HEK293 (cell line): Measurements from ENCODE around the gene SRRM4.

Source experiments
- CTCF ChIA-PET: fragments of 350-600 bp; formaldehyde crosslinking; extraction: SDS; loops from one replicate; lab custom pipeline; 2021; ENCODE audit warnings: antibody characterized with exemption; lab: Yijun Ruan, JAX
- POLR2A ChIA-PET: fragments of 300-600 bp; formaldehyde crosslinking; extraction: SDS; loops from one replicate; lab custom pipeline; 2020; ENCODE audit warnings: antibody characterized with exemption, inconsistent platforms; lab: Yijun Ruan, JAX
- H3K27ac ChIP-seq: fragments of 200-500 bp; sonication (Bioruptor generic); 2 replicates; pipeline ENCODE4 v1.5.1; 2014; ENCODE audit warnings: low read depth, low read length, control low read depth, inconsistent platforms; ENCODE audit errors: extremely low read depth
- H3K36me3 ChIP-seq, 2 experiments: fragments of 200-500 bp in 1 of 2; sonication (Bioruptor generic) in 1 of 2; 1 replicate in 1 of 2; 2 replicates in 1 of 2; pipeline ENCODE4 v1.5.1; 2014 to 2017; ENCODE audit warnings: inconsistent platforms in 2 of 2, low read length in 2 of 2; ENCODE audit not compliant: control insufficient read depth in 2 of 2, insufficient read depth in 1 of 2
- H3K4me1 ChIP-seq: fragments of 200-500 bp; sonication (Bioruptor generic); 2 replicates; pipeline ENCODE4 v1.5.1; 2014; ENCODE audit warnings: mild to moderate bottlenecking, low read length, inconsistent platforms; ENCODE audit not compliant: control insufficient read depth, insufficient read depth
- H3K4me3 ChIP-seq: 2 replicates; pipeline ENCODE4 v1.5.1; 2011; ENCODE audit warnings: low read depth, mild to moderate bottlenecking, control low read depth, low read length, moderate library complexity
- H3K9me3 ChIP-seq: fragments of 200-500 bp; sonication (Bioruptor generic); 2 replicates; pipeline ENCODE4 v1.5.1; 2014; ENCODE audit warnings: low read depth, low read length, inconsistent platforms; ENCODE audit not compliant: control insufficient read depth, insufficient read depth
- AEBP2 ChIP-seq: fragments of 450-650 bp; formaldehyde crosslinking; IDR thresholded peaks from 2 replicates; pipeline ENCODE4 v1.5.1; 2016; ENCODE audit warnings: missing biosample characterization, missing genetic modification characterization, borderline replicate concordance
- ATF2 ChIP-seq: fragments of 450-650 bp; formaldehyde crosslinking; IDR thresholded peaks from 2 replicates; pipeline ENCODE4 v1.5.1; 2016; ENCODE audit warnings: missing biosample characterization, missing genetic modification characterization, low read depth
- BCL11A ChIP-seq: fragments of 450-650 bp; formaldehyde crosslinking; IDR thresholded peaks from 2 replicates; pipeline ENCODE4 v1.5.1; 2016; ENCODE audit warnings: low read depth, missing biosample characterization, missing genetic modification characterization
- BCL11B ChIP-seq: fragments of 450-650 bp; formaldehyde crosslinking; IDR thresholded peaks from 2 replicates; pipeline ENCODE4 v1.5.1; 2016; ENCODE audit warnings: low read depth, missing biosample characterization, missing genetic modification characterization
- GFI1B ChIP-seq: fragments of 450-650 bp; formaldehyde crosslinking; IDR thresholded peaks from 2 replicates; pipeline ENCODE4 v1.5.1; 2016; ENCODE audit warnings: missing biosample characterization, missing genetic modification characterization
- KLF17 ChIP-seq: fragments of 450-650 bp; formaldehyde crosslinking; IDR thresholded peaks from 2 replicates; pipeline ENCODE4 v1.5.1; 2016; ENCODE audit warnings: missing biosample characterization, missing genetic modification characterization
- SP2 ChIP-seq: fragments of 450-650 bp; formaldehyde crosslinking; IDR thresholded peaks from 2 replicates; pipeline ENCODE4 v1.5.1; 2016; ENCODE audit warnings: missing biosample characterization, missing genetic modification characterization
- YY2 ChIP-seq: fragments of 450-650 bp; formaldehyde crosslinking; IDR thresholded peaks from 2 replicates; pipeline ENCODE4 v1.5.1; 2016; ENCODE audit warnings: missing biosample characterization, missing genetic modification characterization
- ZNF138 ChIP-seq: fragments of 450-650 bp; formaldehyde crosslinking; IDR thresholded peaks from 2 replicates; pipeline ENCODE4 v1.5.1; 2016; ENCODE audit warnings: missing biosample characterization, missing genetic modification characterization, borderline replicate concordance
- ZNF184 ChIP-seq: fragments of 450-650 bp; IDR thresholded peaks from 2 replicates; pipeline ENCODE4 v1.5.1; 2018; ENCODE audit warnings: missing biosample characterization, mild to moderate bottlenecking, missing genetic modification characterization
- ZNF311 ChIP-seq: fragments of 450-650 bp; formaldehyde crosslinking; IDR thresholded peaks from 2 replicates; pipeline ENCODE4 v1.5.1; 2017; ENCODE audit warnings: missing biosample characterization, missing genetic modification characterization, borderline replicate concordance
- ZNF398 ChIP-seq: fragments of 450-650 bp; formaldehyde crosslinking; IDR thresholded peaks from 2 replicates; pipeline ENCODE4 v1.5.1; 2017; ENCODE audit warnings: missing biosample characterization, missing genetic modification characterization
- ZNF416 ChIP-seq: fragments of 450-650 bp; formaldehyde crosslinking; IDR thresholded peaks from 2 replicates; pipeline ENCODE4 v1.5.1; 2016; ENCODE audit warnings: missing biosample characterization, missing genetic modification characterization
- ZNF548 ChIP-seq: fragments of 450-650 bp; formaldehyde crosslinking; IDR thresholded peaks from 2 replicates; pipeline ENCODE4 v1.5.1; 2016; ENCODE audit warnings: missing biosample characterization, missing genetic modification characterization
- ZNF549 ChIP-seq: fragments of 450-650 bp; IDR thresholded peaks from 2 replicates; pipeline ENCODE4 v1.5.1; 2018; ENCODE audit warnings: missing biosample characterization, missing genetic modification characterization, mild to moderate bottlenecking, inconsistent platforms, moderate library complexity
- ZNF560 ChIP-seq: fragments of 450-650 bp; formaldehyde crosslinking; IDR thresholded peaks from 2 replicates; pipeline ENCODE4 v1.5.1; 2017; ENCODE audit warnings: missing biosample characterization, missing genetic modification characterization, borderline replicate concordance
- ZNF645 ChIP-seq: fragments of 450-650 bp; formaldehyde crosslinking; IDR thresholded peaks from 2 replicates; pipeline ENCODE4; 2016; ENCODE audit warnings: missing biosample characterization, missing genetic modification characterization
- ZSCAN4 ChIP-seq: fragments of 450-650 bp; formaldehyde crosslinking; IDR thresholded peaks from 2 replicates; pipeline ENCODE4 v1.5.1; 2017; ENCODE audit warnings: missing biosample characterization, missing genetic modification characterization
- TF ChIP-seq, protein P1 (sequence below): fragments of 450-650 bp; formaldehyde crosslinking; conservative IDR thresholded peaks from 2 replicates; pipeline ENCODE4 v1.5.1; 2016; ENCODE audit warnings: low read depth, missing biosample characterization, missing genetic modification characterization

Gene SRRM4

GRCh38 chr12:119011231-119011630 lies 29.9 kb downstream of the SRRM4 start:
- ChIA-PET CTCF (no interaction called here), POLR2A (no interaction called here)
- no peak for TF ChIP-seq SP2
- TF ChIP-seq BCL11A (tag by site-specific recombination), result no peak
- no peak for TF ChIP-seq ZNF548
- TF ChIP-seq KLF17 (tag by site-specific recombination), result no peak
- no peak for TF ChIP-seq ATF2
- TF ChIP-seq ZNF184 (tag by site-specific recombination), result no peak
- TF ChIP-seq ZNF138 (tag by site-specific recombination), result no peak
- TF ChIP-seq BCL11B (tag by site-specific recombination), result no peak
- TF ChIP-seq ZNF416, result no peak
- TF ChIP-seq GFI1B (tag by site-specific recombination), result no peak
- no peak for TF ChIP-seq ZNF311
- TF ChIP-seq ZSCAN4, result no peak
- TF ChIP-seq YY2 (tag by site-specific recombination), result no peak
- TF ChIP-seq AEBP2 (tag by site-specific recombination), result no peak
- no peak for TF ChIP-seq ZNF398
- TF ChIP-seq, protein P1, sequence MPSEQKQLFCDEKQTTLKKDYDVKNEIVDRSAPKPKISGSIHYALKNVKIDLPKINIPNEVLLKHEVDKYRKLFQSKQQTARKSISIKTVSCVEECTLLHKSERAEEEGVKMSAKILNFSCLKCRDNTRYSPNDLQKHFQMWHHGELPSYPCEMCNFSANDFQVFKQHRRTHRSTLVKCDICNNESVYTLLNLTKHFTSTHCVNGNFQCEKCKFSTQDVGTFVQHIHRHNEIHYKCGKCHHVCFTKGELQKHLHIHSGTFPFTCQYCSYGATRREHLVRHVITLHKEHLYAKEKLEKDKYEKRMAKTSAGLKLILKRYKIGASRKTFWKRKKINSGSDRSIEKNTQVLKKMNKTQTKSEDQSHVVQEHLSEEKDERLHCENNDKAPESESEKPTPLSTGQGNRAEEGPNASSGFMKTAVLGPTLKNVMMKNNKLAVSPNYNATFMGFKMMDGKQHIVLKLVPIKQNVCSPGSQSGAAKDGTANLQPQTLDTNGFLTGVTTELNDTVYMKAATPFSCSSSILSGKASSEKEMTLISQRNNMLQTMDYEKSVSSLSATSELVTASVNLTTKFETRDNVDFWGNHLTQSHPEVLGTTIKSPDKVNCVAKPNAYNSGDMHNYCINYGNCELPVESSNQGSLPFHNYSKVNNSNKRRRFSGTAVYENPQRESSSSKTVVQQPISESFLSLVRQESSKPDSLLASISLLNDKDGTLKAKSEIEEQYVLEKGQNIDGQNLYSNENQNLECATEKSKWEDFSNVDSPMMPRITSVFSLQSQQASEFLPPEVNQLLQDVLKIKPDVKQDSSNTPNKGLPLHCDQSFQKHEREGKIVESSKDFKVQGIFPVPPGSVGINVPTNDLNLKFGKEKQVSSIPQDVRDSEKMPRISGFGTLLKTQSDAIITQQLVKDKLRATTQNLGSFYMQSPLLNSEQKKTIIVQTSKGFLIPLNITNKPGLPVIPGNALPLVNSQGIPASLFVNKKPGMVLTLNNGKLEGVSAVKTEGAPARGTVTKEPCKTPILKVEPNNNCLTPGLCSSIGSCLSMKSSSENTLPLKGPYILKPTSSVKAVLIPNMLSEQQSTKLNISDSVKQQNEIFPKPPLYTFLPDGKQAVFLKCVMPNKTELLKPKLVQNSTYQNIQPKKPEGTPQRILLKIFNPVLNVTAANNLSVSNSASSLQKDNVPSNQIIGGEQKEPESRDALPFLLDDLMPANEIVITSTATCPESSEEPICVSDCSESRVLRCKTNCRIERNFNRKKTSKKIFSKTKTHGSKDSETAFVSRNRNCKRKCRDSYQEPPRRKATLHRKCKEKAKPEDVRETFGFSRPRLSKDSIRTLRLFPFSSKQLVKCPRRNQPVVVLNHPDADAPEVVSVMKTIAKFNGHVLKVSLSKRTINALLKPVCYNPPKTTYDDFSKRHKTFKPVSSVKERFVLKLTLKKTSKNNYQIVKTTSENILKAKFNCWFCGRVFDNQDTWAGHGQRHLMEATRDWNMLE, result no peak
- no peak for TF ChIP-seq ZNF549 (tag by site-specific recombination)
- no peak for TF ChIP-seq ZNF560 (tag by site-specific recombination)
- no peak for TF ChIP-seq ZNF645 (tag by site-specific recombination)
- TF ChIP-seq, all 188 proteins: peak for 0
- Histone ChIP-seq H3K27ac (no peak overlapping the region), H3K9me3 (no peaks in the 10 kb centered on the region), H3K36me3 (no peaks in the 10 kb centered on the region), H3K4me1 (no peaks in the 10 kb centered on the region), H3K4me3 (no peak overlapping the region)
